Neural cell (in vitro differentiated cells): ENCODE results near the gene RALGPS1.

Experiments used
- CTCF ChIP-seq: fragments of 450-650 bp; IDR thresholded peaks from 2 replicates; pipeline ENCODE4 v1.5.1; 2014; ENCODE audit warnings: antibody characterized with exemption, mild to moderate bottlenecking, moderate library complexity; ENCODE audit not compliant: poor library complexity, severe bottlenecking
- EP300 ChIP-seq: fragments of 450-650 bp; conservative IDR thresholded peaks from 2 replicates; pipeline ENCODE4 v1.6.1; 2014; ENCODE audit warnings: antibody characterized with exemption, mild to moderate bottlenecking, moderate library complexity; ENCODE audit not compliant: poor library complexity, severe bottlenecking
- EZH2 ChIP-seq: fragments of 200-600, 300-800 bp; shearing (Covaris generic), sonication (generic); IDR thresholded peaks from 2 replicates; pipeline ENCODE4 v1.6.1; 2014; ENCODE audit warnings: antibody characterized with exemption, low read length, borderline replicate concordance, mild to moderate bottlenecking; ENCODE audit not compliant: insufficient read depth, poor library complexity, severe bottlenecking
- MXI1 ChIP-seq: fragments of 450-650 bp; conservative IDR thresholded peaks from 2 replicates; pipeline ENCODE4 v1.6.1; 2014; ENCODE audit warnings: antibody characterized with exemption, mild to moderate bottlenecking; ENCODE audit not compliant: poor library complexity, severe bottlenecking
- POLR2AphosphoS5 ChIP-seq: IDR thresholded peaks from 2 replicates; pipeline ENCODE4 v1.6.1; 2012
- REST ChIP-seq: IDR thresholded peaks from 2 replicates; pipeline ENCODE4 v1.6.1; 2012; ENCODE audit warnings: borderline replicate concordance
- SMC3 ChIP-seq: fragments of 450-650 bp; conservative IDR thresholded peaks from 2 replicates; pipeline ENCODE4 v1.6.1; 2014; ENCODE audit warnings: antibody characterized with exemption, mild to moderate bottlenecking, moderate library complexity; ENCODE audit not compliant: poor library complexity
- TAF1 ChIP-seq: IDR thresholded peaks from 2 replicates; pipeline ENCODE4 v1.6.1; 2012; ENCODE audit warnings: low read depth

GRCh38 chr9:127126971-127127370 is 212.4 kb downstream of the RALGPS1 start:
- TF ChIP-seq CTCF, result no peak
- no peak for TF ChIP-seq EP300
- no peak for TF ChIP-seq SMC3
- no peak for TF ChIP-seq TAF1
- no peak for TF ChIP-seq POLR2AphosphoS5
- no peak for TF ChIP-seq REST
- TF ChIP-seq MXI1, result no peak
- TF ChIP-seq EZH2, result no peak
